ENCODE data around the gene STMN3. TPM values are rescaled to one million over a fixed set of nuclear protein-coding genes. Genes with fewer than 3 reads are reported as not detected.
"Not testable (repeated sequence)": the region's sequence is repeated elsewhere in the genome, so short reads cannot be mapped to it uniquely, and the experiment has no call there.

STMN3 gene
- polyA plus RNA-seq, 3 donors = 22.0 to 26.7 (median 23.8) TPM

- DNase-seq (ENCODE audit: low read depth in 3 of 3, low spot score in 2 of 3) = no peak
These were observed 27.2 kb upstream of the STMN3 start for GRCh38 chr20:63680427-63680826.

DNA sequence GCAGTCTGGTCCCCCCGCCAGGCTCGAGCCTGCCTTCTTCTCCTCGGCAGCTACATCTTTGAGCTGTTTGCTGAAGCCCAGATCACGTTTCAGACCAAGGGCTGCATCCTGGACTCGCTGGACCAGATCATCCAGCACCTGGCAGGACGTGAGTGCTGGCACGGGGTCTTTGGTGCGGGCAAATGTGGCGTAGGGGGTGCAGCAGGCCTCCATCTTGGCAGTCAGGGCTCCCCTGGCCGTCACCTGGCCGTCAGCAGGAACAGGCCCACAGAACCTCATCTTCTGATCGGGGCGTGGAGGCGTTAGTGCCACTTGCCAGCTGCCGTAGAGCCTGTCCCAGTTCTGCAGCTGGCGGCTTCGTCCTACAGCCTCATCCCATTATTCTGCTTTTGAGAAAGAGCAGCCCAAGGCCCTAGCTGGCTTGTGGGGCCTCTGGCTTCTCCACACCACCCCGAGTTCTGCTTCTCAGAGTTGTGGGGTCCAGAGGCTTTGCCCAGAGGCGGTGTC lies 26.6 kb upstream of the STMN3 start:
- DNase-seq (ENCODE audit: low read depth in 3 of 3, low spot score in 2 of 3) = no peak

- DNase-seq (ENCODE audit: low read depth in 3 of 3, low spot score in 2 of 3) = no peak
These were observed 25.6 kb upstream of the STMN3 start for GRCh38 chr20:63678667-63679465.

GRCh38 chr20:63678071-63678470 lies 24.8 kb upstream of the STMN3 start:
- DNase-seq (ENCODE audit: low read depth in 3 of 3, low spot score in 2 of 3) = no peak

DNA sequence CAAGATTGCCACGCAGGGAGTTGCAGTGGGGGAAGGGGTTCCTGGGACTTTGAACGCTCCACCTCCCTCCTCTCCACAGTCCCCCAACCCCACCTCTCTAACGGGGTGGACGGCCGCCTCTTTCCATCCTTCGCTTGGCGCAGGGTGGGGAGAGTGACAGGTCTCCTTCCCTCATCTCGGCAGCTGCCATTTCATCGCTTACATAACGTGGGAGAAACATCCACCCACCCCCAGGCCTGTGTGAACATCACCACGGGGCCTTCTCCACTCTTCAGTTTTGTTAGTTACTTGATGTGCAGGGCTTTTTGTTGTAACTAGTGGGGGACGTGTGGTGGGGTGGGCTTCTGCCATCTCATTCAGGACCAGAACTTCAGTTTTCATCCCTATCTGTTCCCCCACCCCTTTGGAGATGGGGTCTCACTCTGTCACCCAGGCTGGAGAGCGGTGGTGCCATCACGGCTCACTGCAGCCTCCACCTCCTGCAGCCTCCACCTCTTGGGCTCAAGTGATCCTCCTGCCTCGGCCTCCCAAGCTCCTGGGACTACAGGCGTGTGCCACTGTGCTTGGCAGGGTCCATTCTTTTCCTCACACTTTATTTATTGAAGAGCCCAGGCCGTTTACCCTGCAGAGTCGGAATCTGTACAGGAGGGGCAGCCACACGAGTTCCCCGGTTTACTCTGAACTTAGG lies 22.6 kb upstream of the STMN3 start:
- DNase-seq (ENCODE audit: low read depth in 3 of 3, low spot score in 2 of 3) = no peak

DNA sequence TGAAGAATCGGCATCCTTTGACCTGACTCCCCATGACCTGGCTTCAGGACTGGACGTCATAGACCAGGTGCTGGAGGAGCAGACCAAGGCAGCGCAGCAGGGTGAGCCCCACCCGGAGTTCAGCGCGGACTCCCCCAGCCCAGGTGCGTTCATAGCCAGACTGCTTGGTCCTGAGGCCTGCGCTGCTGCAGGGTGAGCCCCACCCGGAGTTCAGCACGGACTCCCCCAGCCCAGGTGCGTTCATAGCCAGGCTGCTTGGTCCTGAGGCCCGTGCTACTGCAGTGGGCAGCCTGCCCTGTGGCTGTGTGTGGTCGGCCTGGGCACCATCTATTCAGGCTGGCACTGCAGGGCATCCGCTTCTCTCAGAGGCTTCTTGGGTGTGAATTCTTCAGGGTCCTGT lies 20.7 kb upstream of the STMN3 start:
- no peak for DNase-seq (ENCODE audit: low read depth in 3 of 3, low spot score in 2 of 3)

GRCh38 chr20:63672666-63673065 lies 19.4 kb upstream of the STMN3 start:
- no peak for DNase-seq (ENCODE audit: low read depth in 3 of 3, low spot score in 2 of 3)

DNA sequence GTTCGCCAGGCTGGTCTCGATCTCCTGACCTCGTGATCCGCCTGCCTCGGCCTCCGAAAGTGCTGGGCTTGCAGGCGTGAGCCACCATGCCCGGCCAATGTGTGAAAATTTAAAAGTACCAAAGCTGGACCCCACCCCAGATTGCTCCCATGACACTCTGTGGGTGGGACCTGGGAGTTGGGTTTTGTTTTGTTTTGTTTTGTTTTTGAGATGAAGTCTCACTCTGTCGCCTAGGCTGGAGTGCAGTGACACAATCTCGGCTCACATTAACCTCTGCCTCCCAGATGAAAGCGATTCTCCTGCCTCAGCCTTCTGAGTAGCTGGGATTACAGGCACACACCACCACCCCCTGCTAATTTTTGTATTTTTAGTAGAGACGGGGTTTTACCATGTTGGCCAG lies 18.5 kb upstream of the STMN3 start:
- DNase-seq (ENCODE audit: low read depth in 3 of 3, low spot score in 2 of 3) = not testable (repeated sequence)

GRCh38 chr20:63668351-63668750 lies 15.1 kb upstream of the STMN3 start:
- DNase-seq (ENCODE audit: low read depth in 3 of 3, low spot score in 2 of 3) = no peak

DNA sequence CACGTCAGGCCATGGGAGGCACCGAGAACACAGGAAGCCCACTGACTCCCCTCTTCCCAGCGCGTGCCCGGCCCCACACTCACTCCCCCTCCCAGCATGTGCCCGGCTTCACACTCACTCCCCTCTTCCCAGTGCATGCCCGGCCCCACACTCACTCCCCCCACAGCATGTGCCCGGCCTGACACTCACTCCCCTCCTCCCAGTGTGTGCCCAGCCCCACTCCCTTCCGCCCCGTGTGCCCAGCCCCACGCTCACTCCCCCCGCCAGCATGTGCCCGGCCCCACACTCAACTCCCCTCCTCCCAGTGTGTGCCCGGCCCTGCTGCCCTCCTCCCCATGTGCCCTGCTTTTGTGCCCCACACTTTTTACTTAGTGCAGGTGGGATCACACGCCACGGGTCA lies 14.6 kb upstream of the STMN3 start:
- no peak for DNase-seq (ENCODE audit: low read depth in 3 of 3, low spot score in 2 of 3)

DNA sequence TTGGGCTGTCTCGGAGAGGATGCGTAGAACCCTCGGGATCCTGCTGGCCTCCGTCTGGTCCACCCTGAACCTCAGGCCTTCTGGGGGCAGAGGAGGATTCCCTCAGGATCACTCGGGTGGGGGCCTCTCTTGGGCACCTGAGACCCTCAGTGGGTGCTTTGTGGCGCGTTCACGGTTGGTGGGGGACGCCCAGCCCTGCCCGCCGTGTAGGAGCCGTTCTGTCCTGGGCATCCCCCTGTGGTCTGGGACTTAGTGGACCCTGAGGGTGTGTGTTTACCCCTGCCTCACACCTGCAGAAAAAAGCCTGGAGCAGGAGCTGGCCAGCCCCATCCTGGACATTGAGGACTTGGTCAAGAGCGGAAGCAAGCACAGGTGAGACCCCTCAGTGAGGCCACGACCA lies 12.5 kb upstream of the STMN3 start:
- no peak for DNase-seq (ENCODE audit: low read depth in 3 of 3, low spot score in 2 of 3)

- no peak for DNase-seq (ENCODE audit: low read depth in 3 of 3, low spot score in 2 of 3)
These were observed 11.8 kb upstream of the STMN3 start for GRCh38 chr20:63664861-63665594.

- no peak for DNase-seq (ENCODE audit: low read depth in 3 of 3, low spot score in 2 of 3)
These were observed 11.1 kb upstream of the STMN3 start for GRCh38 chr20:63664143-63664851.

DNA sequence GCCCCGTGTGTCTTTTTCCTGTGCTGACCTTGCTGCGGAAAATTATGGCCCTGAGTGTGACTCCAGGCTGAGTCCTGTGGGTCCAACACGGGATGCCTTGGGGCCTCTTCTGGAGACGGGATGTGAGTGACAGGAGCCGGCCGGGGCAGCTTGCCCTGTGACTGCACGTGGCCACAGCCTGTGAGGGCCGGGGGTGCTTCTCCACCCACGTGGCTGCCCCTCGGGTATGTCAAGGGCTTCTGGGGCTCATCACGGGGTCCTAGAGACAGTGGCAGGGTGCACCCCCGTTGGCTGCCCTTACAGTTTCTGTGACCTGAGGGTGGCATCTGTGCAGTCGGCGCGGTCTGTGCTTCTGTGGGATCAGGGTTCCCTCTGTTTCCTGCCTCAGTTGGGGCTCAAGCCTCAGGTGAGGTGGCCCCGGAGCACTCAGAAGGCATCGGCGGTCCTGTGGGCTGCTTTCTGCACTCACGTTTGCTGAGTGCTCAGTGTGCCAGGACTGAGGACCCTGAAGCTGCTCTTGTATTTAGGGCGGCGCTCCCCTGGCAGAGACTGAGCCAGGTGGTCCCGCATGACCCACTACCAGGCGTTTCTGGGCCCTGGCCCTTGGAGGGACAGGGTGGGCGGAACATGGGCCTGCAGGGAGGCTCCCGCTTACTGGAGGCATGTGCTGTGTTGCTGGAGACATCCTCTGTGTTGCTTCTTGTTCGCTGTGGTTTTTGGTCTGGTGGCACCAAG lies 10.3 kb upstream of the STMN3 start:
- DNase-seq (ENCODE audit: low read depth in 3 of 3, low spot score in 2 of 3) = no peak

DNA sequence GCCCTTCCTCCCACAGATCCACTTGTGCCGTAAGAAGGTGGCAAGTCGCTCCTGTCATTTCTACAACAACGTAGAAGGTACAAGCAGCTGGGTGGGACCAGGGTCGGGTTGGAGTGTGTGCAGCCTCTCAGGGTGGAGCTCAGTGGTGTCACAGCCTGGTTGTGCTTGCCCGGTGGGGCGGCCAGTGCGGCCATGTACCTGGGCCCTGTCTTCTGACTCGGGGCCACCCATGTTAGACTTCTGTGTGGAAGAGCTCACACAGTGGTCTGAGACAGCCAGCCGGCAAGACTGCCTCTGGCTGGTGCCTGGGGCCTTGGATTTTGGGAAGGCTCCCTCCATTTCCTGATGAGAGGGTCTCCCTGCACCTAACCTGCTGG lies 9.6 kb upstream of the STMN3 start:
- no peak for DNase-seq (ENCODE audit: low read depth in 3 of 3, low spot score in 2 of 3)

- DNase-seq (ENCODE audit: low read depth in 3 of 3, low spot score in 2 of 3) = no peak
These were observed 9.0 kb upstream of the STMN3 start for GRCh38 chr20:63661959-63662812.

DNA sequence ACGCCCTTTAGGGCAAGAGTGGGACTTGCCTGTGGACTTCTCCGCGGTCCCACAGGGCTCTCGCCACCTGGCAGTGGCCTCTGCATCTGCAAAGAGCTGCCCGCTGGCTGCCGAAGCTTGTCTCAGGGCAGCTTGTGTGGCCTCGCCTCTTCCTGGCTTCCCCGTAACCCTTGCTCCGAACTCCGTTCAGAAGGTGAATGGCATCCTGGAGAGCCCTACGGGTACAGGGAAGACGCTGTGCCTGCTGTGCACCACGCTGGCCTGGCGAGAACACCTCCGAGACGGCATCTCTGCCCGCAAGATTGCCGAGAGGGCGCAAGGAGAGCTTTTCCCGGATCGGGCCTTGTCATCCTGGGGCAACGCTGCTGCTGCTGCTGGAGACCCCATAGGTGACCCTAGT lies 7.9 kb upstream of the STMN3 start:
- no peak for DNase-seq (ENCODE audit: low read depth in 3 of 3, low spot score in 2 of 3)

DNA sequence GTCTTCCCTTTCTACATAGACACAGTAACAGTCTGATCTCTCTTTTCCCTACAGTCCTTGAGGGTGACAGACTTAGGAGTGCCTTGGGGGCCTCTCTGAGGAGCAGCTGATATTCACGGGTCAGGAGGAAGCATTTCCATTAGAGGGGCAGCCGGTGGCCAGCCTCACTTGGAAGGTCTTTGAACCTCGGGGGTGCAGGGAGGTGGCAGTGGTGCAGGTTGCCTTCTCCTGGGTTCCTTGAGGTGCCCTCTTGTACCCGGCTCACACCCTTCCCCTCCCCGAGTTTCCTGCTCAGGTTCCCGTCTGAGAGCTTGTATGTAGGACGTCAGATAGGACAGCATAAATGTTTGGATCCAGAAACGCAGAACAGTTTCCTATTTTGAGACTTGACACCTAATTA lies 7.4 kb upstream of the STMN3 start:
- no peak for DNase-seq (ENCODE audit: low read depth in 3 of 3, low spot score in 2 of 3)

DNA sequence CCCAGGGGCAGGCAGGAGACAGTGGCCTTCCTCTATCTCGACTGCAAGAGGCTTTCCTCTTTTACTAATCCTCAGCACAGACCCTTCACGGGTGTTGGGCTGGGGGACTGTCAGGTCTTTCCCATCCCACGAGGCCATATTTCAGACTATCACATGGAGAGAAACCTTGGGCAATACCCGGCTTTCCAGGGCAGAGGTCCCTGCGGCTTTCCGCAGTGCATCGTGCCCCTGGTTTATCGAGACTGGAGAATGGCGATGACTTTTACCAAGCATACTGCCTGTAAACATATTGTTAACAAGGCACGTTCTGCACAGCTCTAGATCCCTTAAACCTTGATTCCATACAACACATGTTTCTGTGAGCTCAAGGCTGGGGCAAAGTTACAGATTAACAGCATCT lies 7.0 kb upstream of the STMN3 start:
- DNase-seq (ENCODE audit: low read depth in 3 of 3, low spot score in 2 of 3) = not testable (repeated sequence)

Data from right renal cortex interstitium (tissue), 3 donors.